NCI-H1436 (cell line): Measurements from ENCODE around the gene C9orf43.
"Not testable (repeated sequence)": the region's sequence is repeated elsewhere in the genome, so short reads cannot be mapped to it uniquely, and the experiment has no call there.

Experiments
- DNase-seq: peaks from one replicate; lab custom pipeline; 2025; lab: John Stamatoyannopoulos, UW

C9orf43 gene

GRCh38 chr9:113381909-113382411 is 28.6 kb upstream of the C9orf43 start:
- no peak for DNase-seq

DNA sequence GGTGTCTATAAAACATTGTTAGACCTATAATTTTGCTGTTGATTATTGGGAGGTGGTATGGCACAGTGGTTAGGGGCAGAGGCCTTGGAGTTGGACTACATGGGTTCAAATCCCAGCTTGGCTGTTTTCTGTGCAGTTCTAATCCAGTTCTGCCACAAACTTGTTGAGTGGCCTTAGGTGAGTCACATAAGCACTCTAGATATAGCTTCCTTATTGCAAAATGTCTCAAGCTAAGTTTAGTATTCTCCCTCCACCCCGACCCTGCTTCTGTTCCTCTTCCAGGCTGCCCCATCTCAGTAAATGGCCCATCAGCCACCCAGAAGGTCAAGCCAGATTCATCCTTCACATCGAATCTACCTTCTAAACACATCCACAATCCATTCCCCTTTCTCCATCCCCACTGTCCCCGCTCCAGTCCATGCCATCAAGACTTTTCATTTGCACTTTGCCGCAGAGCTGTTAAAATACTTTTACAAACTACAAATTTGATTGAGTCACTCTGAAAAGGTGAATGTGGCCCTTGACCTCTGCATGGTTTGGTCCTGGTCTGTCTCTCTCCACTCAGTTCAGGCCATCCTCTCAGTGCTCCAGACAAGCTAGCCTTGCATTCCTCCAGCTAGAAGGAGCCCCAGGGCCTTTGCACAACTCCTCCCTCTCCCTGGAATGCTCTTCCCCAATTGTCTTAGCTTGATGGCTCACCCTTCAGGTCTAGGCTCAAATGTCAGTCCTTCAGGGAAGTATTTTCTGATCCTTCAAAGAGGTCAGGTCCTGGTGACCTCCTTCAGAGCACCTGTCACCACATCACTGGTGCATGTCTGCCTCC is 23.8 kb upstream of the C9orf43 start:
- DNase-seq = no peak

DNA sequence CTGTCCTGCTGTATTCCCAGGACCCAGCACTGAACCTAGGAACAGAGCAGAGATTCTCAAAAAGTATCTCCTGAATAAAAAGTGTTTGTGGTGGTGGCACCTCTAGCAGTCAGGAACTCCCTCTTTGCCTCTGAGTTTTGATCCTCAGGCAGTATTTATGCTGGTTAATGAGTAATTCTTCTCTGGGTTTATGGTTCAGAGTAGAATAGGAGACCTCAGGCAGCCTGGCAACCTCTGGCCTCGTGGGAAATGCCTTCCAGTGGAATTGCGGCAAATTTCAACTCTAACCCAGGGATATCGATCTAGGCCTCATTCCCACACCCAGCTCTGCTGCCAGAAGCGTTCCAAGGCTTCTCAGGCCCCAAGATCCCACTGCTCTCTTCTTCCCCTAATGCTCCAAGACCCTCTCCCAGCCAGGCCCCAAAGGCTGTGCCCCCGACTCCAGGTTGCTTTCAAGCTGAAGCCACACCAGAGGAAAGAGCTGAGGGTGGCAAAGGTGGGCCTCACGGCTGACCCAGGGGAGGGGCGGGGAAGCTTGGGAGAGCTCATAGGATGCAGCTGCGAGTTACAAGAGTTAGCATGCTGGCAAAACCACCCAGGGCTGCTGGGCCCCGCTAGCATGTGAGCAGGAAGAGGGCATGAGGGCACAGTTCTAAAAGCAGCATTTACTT is 22.9 kb upstream of the C9orf43 start:
- DNase-seq = no peak

GRCh38 chr9:113388833-113389232 is 21.7 kb upstream of the C9orf43 start:
- DNase-seq = no peak

DNA sequence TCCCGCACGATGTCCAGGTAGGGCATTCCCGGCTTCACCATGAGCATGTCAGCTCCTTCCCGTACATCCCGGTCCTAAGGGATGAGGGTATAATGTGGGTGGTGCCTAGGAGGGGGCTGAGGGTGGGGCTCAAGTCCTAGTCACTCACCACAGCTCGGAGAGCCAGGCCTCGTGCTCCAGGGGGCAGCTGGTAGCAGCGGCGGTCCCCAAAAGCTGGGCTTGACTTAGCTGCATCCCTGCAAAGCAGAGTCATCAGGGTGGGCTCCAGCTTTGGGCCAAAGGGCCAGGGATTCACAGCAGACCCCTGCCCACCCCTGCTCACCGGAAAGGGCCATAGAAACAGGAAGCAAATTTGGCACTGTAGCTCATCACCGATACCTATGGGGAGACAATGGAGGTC is 21.1 kb upstream of the C9orf43 start:
- DNase-seq = no peak

DNA sequence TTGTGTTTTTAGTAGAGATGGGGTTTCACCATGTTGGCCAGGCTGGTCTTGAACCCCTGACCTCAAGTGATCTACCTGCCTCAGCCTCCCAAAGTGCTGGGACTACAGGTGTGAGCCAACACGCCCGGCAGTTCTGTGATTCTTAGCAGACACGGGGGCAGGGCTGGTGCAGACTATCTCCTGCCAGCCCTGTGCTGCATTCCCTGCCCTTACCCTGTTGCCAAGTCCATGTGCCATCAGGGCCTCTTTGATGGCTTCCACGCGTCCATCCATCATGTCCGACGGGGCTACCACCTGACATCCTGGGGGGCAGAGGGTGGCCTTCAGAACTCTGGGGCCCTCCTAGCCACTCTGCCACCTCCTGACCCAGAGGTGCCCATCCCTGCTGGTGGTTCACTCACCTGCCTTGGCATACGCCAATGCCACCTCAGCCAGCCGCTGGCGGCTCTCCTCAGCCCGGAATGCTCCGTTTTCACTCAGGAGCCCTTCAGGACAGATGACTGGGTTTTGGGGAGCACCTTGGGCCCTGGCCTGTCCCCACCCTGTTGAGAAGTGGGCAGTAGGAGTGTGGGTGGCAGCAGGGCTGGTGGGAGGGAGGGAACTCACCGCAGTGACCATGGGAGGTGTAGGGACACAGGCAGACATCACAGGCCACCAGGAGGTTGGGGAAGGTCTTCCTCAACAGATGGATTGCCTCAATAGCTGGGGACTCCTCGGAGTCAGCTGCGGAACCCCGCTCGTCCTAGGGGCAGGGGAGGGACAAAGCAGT is 20.2 kb upstream of the C9orf43 start:
- DNase-seq = no peak

DNA sequence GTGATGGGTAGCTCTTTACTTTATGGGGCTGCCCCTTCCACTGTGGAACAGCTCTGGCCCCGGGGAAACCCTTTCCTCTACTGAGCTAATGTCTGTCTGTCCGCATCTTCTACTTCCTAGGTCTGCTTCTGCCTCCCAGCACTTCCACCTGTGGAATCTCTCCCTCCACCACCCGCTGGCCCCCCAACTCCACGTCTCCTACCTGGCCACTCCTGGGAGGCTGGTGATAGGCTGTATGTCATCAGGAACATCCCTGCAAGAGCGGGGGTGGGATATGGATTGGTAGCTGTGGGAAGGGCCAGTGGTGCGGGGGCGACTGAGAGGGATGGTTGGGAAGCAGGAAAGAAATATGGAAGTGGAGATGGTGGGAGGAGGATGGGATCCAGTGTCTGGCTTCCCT is 18.6 kb upstream of the C9orf43 start:
- no peak for DNase-seq

GRCh38 chr9:113393281-113393680 is 17.3 kb upstream of the C9orf43 start:
- DNase-seq = no peak

GRCh38 chr9:113395000-113395861 is 15.3 kb upstream of the C9orf43 start:
- DNase-seq = no peak

- DNase-seq = no peak
Observed at GRCh38 chr9:113397203-113397631, 13.3 kb upstream of the C9orf43 start.

DNA sequence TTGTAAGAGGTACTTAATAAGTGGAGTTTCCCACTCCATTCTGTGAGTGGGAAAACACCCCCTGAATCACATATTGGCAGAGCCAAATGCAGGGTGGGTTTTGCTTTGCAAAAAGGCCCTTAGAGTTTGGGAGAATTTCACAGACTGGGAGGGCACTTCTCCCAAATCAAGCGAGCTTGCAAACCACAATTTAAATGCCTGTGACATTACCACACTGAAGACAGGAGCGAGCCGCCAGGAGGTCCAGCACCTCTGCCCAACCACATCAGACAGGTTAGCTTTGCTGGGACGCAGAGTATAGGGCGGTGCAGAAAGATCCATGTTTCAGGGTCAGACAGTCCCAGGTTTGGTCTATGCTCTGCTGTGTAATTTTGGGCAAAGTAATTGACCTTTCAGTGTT is 11.8 kb upstream of the C9orf43 start:
- no peak for DNase-seq

DNA sequence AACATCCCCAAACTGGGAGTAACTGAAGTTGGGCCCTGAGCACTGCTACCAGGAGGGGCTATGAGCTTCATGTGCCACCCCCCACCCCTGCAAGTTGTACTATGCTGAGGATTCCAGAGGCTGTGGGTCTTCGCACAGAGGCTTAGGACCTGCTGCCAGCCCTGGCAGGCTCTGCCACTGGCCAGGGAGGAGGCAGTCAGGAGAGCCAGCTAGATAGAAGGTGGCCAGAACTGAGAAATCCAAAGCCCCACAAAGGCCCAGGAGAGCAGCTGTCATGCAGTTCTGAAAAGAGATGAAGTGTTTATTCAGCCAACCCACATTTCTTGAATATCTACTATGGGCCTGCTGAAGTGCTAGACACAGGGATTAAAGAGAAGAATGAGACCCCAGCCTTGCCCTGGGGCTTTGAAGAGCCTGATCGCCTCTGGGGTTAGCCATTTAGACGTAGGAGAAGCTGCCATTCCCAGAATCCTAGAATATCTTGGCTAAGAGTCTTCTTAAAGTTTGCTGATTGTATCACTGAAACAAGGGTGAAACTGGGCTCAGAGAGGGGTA is 10.8 kb upstream of the C9orf43 start:
- no peak for DNase-seq

DNA sequence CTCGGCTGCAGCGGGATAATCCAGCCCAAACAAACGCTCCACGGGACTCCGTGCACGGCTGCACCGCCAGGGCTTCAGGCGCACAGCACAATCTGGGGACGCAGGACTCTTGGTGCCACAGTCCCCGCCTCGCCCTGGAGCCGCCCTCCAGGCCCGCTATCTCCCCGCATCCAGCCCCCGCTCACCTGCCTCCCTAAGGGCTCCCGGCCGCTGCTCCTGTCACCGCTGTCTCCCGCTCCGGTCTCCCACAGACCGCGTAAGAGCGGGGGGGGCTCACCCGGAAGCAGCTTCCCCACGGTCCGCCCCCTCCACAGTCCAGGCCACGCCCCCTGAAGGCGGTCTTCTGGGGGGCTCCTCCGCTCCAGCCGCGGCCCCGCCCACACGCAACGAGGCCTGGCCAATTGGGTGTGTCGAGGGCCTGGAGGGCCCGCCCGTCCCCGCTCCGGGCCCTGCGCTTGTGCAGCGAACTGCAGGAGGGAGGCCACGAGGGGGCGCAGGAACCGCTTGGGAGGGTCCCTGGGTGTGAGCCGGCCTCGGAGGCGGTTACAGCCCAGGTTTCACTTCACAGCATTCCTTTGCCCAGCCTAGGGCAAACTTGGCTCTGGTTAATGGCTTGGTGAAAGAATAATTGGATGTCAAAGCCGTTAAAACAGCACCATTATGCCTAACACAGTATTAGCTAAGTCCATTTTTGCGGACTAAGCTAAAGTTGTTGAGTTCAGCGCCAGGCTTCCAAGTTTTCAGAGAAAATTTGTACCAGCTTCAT is 9.3 kb upstream of the C9orf43 start, which contains the start of gene ALAD:
ALAD (minus strand) TSS at position 258 of the 766 bp plus-strand sequence. CDS start 7,725 bp downstream, outside the sequence.
- DNase-seq = peak; percentile 99

DNA sequence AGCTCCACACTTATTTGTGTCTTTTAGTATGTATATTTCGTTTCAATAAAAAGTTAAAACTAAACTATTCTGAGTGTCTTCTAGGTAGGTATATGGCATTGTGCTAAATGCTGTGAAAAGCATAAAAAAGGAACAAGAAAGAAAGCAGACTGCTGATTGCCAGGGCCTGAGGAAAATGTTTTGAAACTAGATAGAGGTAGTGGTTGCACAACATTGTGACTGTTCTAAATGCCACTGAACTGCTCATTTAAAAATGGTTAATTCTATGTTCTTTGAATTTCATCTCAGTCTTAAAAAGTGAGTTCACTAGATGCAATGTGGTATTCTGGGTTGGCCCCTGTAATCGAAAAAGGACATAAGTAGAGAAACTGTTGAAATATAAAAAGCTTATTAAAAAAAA is 6.9 kb upstream of the C9orf43 start:
- DNase-seq = no peak

- not testable (repeated sequence) for DNase-seq
Observed at GRCh38 chr9:113406353-113406752, 4.2 kb upstream of the C9orf43 start.

GRCh38 chr9:113406873-113407511 is 3.6 kb upstream of the C9orf43 start:
- DNase-seq = peak; percentile 52

DNA sequence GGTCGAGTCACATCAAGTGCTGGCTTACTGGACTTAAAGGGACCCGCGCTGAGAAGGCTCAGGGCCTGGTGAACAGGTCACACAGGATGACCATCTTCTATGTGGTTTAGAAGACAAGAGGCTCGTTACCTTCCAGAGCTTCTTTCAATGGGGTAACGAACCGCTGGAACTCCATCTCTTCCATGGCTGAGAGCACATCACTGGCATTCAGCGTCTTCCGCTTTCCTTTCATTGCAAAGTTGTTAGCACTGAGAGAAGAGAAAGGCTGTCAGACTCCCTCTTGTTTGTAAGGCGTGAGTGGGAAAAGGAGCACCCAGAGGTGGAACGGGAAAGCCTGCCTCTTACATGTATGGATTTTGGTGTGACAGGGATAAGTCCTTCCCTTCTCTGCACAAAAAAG is 1.1 kb upstream of the C9orf43 start:
- no peak for DNase-seq

DNA sequence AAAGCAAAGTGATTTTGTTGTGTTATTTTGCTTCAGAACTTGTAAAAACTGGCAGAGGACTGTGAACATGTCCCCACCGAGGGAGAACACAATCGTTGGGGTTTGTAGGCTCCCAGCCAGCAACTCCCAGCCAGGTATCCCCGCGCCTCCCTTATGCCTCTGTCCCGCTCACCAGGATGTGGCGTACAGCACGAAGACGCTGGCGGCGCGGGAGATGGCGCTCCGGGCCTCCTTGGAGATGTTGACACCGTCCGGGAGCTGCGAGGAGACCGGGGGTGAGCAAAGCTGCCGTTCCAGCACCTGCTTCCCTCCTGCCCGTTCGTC is 702 bp upstream of the C9orf43 start:
- no peak for DNase-seq

DNA sequence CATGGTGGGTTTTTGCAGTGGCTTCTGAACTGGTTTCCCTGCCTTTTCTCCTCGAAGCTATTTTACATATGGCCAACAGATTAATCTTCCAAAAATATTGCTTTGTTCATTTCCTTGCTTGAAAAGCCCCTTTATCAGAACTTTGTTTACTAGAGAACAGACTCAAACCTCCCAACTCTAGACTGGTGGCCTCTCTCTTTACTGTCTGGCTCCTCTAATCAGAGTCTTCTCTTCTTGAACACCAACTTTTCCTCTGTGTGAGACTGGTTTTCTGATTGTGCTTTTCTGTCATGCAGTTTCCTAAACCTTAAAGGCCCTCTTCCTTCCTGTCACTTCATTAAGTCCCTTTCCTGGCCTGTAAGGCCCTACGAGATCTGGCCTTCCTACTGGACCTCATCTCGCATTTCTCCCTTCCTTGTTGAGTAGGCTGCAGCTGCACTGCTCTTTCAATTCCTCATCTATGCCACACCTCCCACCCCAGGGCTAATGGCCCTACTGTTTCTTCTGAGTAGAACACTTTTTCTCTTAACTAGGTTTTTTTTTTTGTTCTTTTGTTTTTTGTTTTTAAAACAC is 5.7 kb downstream of the C9orf43 start:
- DNase-seq = no peak

GRCh38 chr9:113417370-113417769 is 6.8 kb downstream of the C9orf43 start:
- peak; percentile 1 for DNase-seq
